ENCODE data around the gene BSPH1. TPM values are rescaled to one million over a fixed set of nuclear protein-coding genes. Genes with fewer than 3 reads are reported as not detected.

Gene BSPH1
- total RNA-seq, 1 experiment from 2014 or later, result not detected

DNA sequence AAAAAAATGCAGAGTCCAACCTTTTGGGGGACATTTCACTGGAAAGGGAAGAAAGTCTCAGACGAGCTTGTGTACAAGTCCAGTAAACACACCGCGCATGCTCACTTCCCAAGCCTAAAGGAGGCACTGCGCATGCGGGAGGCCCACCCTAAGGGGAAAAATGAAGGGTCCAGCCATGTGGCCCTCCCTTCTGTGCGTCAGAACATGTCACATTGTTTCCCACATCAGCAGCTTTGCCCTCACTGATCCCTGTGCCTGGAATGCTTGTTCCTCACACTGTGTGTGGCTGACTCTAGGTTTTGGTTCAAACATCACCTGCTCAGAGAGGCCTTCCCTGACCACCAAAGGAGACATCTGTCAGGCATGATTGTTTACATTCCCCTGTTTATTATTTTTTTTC, 6.8 kb upstream of the BSPH1 start:
- intact Hi-C loops (cut with micrococcal nuclease; ENCODE audit: unreplicated experiment) (no loop called here), in situ Hi-C loops (cut with HindIII; ENCODE audit: low pct_unique_long_range_greater_than_20kb, low sequenced_read_pairs) (no loop called here)
- ATAC-seq (no peak), DNase-seq (ENCODE audit: low read depth, low spot score) (no peak)
- Histone ChIP-seq H3K4me1 (ENCODE audit: control insufficient read depth, insufficient read depth, low read length) (no peaks in the 10 kb centered on the region), H3K4me3 (ENCODE audit: low read depth in 2 of 2, low read length in 2 of 2) (no peak overlapping the region), H3K9me3 (ENCODE audit: control insufficient read depth, insufficient read depth, low read depth, low read length) (no peaks in the 10 kb centered on the region), H3K27me3 (ENCODE audit: control insufficient read depth, insufficient read depth, low read length) (no peaks in the 10 kb centered on the region), H3K27ac (ENCODE audit: low read length) (no peak overlapping the region), H3K36me3 (ENCODE audit: control insufficient read depth, insufficient read depth, low read length) (no peaks in the 10 kb centered on the region)
- BruUV-seq (replicated peaks), result no TSS peak
- TF ChIP-seq, protein P1, sequence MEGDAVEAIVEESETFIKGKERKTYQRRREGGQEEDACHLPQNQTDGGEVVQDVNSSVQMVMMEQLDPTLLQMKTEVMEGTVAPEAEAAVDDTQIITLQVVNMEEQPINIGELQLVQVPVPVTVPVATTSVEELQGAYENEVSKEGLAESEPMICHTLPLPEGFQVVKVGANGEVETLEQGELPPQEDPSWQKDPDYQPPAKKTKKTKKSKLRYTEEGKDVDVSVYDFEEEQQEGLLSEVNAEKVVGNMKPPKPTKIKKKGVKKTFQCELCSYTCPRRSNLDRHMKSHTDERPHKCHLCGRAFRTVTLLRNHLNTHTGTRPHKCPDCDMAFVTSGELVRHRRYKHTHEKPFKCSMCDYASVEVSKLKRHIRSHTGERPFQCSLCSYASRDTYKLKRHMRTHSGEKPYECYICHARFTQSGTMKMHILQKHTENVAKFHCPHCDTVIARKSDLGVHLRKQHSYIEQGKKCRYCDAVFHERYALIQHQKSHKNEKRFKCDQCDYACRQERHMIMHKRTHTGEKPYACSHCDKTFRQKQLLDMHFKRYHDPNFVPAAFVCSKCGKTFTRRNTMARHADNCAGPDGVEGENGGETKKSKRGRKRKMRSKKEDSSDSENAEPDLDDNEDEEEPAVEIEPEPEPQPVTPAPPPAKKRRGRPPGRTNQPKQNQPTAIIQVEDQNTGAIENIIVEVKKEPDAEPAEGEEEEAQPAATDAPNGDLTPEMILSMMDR (IDR thresholded peaks at IDR 0.05), result no peak
- no peak for TF ChIP-seq POLR2AphosphoS5 (IDR thresholded peaks at IDR 0.05; ENCODE audit: low read depth, low read length)
- no peak for TF ChIP-seq TCF7L2 (IDR thresholded peaks at IDR 0.05; ENCODE audit: low read depth, low read length)
- TF ChIP-seq, protein P2, sequence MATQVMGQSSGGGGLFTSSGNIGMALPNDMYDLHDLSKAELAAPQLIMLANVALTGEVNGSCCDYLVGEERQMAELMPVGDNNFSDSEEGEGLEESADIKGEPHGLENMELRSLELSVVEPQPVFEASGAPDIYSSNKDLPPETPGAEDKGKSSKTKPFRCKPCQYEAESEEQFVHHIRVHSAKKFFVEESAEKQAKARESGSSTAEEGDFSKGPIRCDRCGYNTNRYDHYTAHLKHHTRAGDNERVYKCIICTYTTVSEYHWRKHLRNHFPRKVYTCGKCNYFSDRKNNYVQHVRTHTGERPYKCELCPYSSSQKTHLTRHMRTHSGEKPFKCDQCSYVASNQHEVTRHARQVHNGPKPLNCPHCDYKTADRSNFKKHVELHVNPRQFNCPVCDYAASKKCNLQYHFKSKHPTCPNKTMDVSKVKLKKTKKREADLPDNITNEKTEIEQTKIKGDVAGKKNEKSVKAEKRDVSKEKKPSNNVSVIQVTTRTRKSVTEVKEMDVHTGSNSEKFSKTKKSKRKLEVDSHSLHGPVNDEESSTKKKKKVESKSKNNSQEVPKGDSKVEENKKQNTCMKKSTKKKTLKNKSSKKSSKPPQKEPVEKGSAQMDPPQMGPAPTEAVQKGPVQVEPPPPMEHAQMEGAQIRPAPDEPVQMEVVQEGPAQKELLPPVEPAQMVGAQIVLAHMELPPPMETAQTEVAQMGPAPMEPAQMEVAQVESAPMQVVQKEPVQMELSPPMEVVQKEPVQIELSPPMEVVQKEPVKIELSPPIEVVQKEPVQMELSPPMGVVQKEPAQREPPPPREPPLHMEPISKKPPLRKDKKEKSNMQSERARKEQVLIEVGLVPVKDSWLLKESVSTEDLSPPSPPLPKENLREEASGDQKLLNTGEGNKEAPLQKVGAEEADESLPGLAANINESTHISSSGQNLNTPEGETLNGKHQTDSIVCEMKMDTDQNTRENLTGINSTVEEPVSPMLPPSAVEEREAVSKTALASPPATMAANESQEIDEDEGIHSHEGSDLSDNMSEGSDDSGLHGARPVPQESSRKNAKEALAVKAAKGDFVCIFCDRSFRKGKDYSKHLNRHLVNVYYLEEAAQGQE (IDR thresholded peaks at IDR 0.05; ENCODE audit: insufficient read depth in 1 of 2, low read depth in 2 of 2, low read length in 1 of 2), result no peak
- no peak for TF ChIP-seq SIN3A (IDR thresholded peaks at IDR 0.05; ENCODE audit: borderline replicate concordance, insufficient read depth, low read depth, low read length)
- POLR2A ChIA-PET, result no interaction called here
- CTCF ChIA-PET, result no interaction called here

DNA sequence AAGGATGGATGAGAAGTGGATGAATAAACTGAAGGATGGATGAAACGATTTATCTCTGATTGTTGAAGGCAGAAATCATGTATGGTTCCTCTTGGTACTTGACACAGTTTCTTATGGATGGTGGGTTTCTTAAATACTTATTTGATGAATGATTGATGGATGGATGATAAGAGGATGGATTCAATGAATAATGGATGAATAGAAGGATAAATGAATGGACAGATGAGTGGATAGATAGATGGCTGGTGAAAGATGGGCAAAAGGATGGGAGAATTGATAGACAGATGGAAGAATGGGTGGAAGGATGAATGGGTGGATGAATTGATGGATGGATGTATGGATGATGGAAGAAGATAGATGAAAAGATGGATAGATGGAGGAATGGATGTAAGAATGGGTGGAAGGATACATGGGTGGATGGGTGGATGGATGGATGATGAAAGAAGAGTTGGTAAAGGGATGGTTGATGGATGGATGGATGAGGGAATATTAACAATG, 4.3 kb upstream of the BSPH1 start:
- in situ Hi-C loops (cut with HindIII; ENCODE audit: low pct_unique_long_range_greater_than_20kb, low sequenced_read_pairs), result no loop called here
- TF ChIP-seq TCF7L2 (IDR thresholded peaks at IDR 0.05; ENCODE audit: low read depth, low read length) (no peak), SIN3A (IDR thresholded peaks at IDR 0.05; ENCODE audit: borderline replicate concordance, insufficient read depth, low read depth, low read length) (no peak), POLR2AphosphoS5 (IDR thresholded peaks at IDR 0.05; ENCODE audit: low read depth, low read length) (no peak)
- TF ChIP-seq, protein P1 (IDR thresholded peaks at IDR 0.05), result no peak
- TF ChIP-seq, protein P2 (IDR thresholded peaks at IDR 0.05; ENCODE audit: insufficient read depth in 1 of 2, low read depth in 2 of 2, low read length in 1 of 2), result no peak
- BruUV-seq (replicated peaks), result no TSS peak

More for the DNA sequence above, 4.3 kb upstream of the BSPH1 start:
- Histone ChIP-seq H3K36me3 (ENCODE audit: control insufficient read depth, insufficient read depth, low read length) (no peaks in the 10 kb centered on the region), H3K27ac (ENCODE audit: low read length) (no peak overlapping the region), H3K4me3 (ENCODE audit: low read depth in 2 of 2, low read length in 2 of 2) (no peak overlapping the region), H3K9me3 (ENCODE audit: control insufficient read depth, insufficient read depth, low read depth, low read length) (no peaks in the 10 kb centered on the region), H3K4me1 (ENCODE audit: control insufficient read depth, insufficient read depth, low read length) (no peaks in the 10 kb centered on the region), H3K27me3 (ENCODE audit: control insufficient read depth, insufficient read depth, low read length) (peaks cover 2% of the 10 kb centered on the region; the same call in 1 of the 2 replicates)
- POLR2A ChIA-PET, result no interaction called here
- ATAC-seq (no peak), DNase-seq (ENCODE audit: low read depth, low spot score) (no peak)
- intact Hi-C loops (cut with micrococcal nuclease; ENCODE audit: unreplicated experiment), result no loop called here
- CTCF ChIA-PET, result no interaction called here

Data from Panc1 (cell line).